NCI-H2081 (cell line): ENCODE results near the gene GRIN2A.

Experiments
- DNase-seq, 2 experiments: peaks; one replicate each; lab custom pipeline; 2025; lab: John Stamatoyannopoulos, UW

The GRIN2A gene

GRCh38 chr16:9852003-9852402, 330.2 kb downstream of the GRIN2A start:
- DNase-seq: no peak

DNA sequence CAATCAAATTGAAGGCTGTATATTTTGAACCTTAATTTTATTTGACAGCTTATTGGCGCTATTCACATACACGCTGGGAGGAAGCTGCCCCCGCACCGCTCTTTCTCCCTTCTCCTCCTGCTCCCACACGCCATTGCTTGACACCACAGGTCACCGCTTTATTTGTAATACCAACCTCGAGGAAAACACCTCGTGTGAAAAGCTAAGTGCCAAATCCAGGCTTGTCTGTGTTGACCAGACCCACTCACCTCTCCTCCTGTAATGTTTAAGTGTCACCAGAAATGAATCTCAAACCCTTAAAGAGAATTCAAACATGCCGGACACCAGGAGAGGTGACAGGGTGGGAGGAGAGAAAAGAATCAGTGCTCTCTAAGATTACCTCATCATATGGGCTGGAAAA, 331.4 kb downstream of the GRIN2A start:
- DNase-seq: no peak

DNA sequence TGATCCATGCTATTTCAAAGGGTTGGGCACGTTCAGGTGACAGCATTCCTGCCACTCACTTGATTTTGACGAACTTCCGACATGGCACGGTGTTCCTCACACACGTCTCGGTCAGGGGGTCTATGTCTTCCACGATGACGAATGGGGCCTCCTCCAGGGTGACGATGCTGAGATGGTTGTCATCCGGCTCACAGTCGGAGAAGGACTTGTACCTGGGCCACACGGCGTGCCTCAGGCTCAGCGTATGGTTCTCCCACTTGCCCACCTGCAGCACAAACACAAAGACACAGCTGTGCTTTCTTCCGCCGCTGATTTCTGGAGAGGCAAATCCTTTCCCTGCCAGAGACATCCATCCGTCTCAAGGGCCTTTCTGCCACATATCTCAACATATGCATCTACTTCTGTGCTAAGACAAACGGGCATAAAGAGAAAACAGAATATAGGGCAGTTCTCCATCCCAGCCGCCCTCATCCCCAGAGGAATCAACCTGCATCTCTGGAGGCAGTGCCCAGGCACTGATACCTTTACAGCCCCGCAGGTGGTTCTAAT, 332.5 kb downstream of the GRIN2A start:
- DNase-seq: no peak

DNA sequence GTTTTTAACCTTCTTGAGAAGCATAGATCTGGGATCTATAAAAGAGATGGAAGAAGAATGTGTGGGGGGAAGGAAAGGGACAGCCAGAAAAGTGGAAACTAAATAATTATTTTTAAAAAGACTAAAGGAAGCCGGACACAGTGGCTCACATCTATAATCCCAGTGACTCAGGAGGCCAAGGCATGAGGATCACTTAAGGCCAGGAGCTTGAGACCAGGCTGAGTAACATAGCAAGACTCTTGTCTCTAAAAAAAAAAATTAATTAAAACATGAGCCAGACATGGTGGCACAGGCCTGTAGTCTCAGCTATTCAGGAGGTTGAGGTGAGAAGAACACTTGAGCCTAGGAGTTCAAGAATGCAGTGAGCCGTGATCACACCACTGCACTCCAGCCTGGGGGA, 335.1 kb downstream of the GRIN2A start:
- no peak for DNase-seq

- DNase-seq: no peak
Measured at GRCh38 chr16:9846362-9847099, 335.7 kb downstream of the GRIN2A start.

DNA sequence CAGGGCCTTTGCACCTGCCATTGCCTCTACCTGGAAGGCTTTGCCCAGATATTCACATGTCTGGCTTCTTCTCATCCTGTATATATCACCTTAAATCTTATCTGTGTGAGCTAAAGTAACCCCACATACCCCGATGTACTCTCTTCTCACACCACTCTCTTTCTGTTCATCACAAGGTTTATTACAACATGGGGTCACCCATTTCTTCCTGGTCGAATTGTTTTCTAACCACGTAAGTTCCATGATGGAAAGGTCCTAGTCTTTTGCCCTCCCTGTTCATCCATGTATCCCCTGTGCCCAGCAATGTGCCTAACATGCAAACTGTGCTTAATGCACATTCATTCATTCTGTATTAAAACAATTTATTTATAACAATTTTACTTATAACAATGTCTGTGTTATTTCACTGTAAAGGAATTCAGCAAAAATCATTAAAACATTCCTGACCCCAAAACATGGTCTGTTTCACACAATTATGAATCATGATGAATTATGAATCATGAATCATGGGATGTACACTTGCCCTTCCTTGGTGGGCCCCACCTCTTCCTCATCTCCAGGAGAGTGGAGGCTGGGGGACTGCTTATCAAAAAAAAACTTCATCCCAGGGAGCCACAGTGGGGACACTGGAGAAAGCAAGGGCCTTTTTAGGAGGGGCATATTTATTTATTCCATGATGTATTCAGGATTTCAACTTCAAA, 336.4 kb downstream of the GRIN2A start:
- no peak for DNase-seq

DNA sequence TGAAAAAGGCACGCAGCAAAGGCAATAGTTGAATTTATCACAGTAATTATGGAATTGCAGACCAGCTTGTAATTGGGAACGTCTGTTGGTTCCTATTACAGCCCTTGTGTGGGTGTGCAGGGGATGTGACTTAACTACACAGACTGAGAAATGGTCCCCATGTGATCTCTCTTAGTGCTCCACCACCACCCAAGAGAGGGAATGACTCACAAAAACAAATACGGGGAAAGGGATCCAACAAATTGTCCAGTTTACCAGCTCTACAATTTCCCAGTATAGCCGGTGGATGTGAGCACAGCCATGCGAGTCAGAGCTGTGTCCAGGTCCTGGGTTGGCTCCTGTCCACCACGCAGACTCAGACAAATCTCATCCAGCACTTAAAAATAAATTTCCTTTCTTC, 337.9 kb downstream of the GRIN2A start:
- no peak for DNase-seq

DNA sequence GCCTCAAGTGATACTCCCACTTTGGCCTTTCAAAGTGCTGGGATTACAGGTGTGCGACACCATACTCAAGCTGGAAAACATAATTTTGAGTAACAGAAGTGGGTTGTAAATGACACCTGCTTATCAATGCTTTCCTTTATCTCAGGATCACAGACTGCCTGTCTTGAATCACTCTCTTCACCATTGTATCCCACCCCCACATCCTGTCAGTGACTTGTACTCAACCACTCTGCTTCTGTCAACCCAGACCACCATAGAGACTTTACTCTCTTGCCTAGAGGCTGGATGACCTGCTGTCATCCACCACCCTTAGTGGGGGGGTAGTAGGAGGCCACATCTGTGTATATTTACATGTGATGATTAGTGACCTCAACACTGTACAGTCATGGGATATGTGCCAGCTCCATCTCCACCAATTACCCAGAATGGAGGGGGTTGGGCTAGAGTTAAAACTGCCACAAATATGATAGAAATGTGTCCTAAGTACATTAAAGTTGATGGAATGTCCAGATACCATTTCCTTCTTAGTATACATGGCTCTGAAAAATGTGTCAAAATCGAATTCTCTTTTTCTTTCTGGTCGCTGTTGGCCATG, 338.7 kb downstream of the GRIN2A start:
- DNase-seq: no peak

DNA sequence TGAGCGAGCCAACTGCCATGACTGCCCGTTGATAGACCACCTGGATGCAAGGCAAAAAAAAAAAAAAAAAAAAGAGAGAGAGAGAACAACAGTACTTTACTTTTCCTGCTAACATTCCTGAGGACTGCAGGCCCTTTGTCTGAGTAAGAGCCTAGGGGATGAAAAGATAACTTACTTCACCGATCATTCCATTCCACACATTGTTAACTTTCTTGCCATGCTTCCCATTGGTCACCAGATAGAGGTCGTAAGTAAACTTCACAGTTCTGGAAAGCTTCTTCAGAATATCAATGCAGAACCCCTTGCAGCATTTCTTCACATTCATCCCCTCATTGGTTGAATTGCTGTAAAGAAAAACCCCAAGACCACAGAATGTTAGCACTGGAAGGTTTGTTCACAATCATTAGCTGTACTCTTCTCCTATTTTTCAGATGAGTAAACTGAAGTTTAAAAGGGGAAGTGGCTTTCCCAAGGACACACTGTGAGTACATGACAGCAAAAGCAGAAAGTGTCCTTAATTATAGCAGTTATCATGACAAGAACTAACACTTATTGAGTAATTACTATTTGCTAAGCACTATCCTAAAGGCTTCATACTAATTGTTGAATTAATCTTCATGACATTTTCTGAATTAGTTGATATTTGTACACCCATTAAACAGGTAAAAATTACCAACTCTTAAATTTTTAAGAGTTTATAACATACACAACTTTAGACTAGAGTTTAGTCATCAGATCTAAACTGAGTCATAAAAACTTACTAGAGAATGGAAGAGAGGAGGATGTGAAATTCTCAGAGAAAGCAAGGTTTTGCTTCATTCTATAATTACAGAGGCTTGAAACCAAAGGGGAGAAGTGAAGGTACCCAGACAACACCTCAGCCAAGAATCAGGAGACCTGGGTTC, 341.2 kb downstream of the GRIN2A start:
- no peak for DNase-seq

DNA sequence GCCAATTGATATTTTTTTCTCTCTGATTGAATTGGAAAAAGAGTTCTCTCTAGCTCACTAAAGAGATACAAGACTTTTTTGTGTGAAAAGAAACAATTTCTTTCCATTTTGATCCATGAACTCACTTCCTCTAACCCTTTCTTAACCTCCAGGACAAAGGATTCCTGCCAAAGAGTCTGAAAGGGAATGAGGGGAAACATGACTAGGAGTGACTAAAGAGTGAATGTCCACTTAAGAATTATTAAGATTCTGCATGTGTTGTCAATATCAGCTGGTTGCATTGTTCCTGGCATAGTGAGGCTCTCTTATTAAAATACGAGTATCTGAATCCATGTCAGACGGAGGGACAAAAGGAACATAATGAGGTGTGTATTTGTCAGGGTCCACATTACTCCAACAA, 344.7 kb downstream of the GRIN2A start:
- DNase-seq: no peak

GRCh38 chr16:9836118-9836736, 346.0 kb downstream of the GRIN2A start:
- no peak for DNase-seq

- DNase-seq: no peak
Measured at GRCh38 chr16:9827062-9827752, 355.0 kb downstream of the GRIN2A start.

- no peak for DNase-seq
Measured at GRCh38 chr16:9826656-9827055, 355.6 kb downstream of the GRIN2A start.

GRCh38 chr16:9824200-9825068, 357.8 kb downstream of the GRIN2A start:
- no peak for DNase-seq

DNA sequence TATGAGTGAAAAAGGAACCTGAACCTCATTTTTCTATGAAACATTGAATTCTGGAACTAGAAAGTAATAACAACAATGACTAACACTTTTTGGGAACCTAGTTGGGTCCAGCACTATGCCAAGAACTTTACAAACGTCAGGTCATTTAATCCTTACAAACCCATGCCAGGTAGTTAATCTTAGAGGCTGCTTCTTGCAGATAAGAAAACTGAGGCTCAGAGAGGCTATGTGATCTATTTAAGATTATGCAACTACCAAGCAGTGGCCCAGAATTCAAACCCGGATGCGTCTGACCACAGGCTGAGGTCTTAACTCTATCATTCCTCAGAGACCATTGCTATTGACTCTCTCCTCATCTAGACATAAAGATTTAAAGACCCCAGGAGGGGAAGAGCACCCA, 358.7 kb downstream of the GRIN2A start:
- DNase-seq: no peak

- no peak for DNase-seq
Measured at GRCh38 chr16:9821970-9822369, 360.3 kb downstream of the GRIN2A start.

DNA sequence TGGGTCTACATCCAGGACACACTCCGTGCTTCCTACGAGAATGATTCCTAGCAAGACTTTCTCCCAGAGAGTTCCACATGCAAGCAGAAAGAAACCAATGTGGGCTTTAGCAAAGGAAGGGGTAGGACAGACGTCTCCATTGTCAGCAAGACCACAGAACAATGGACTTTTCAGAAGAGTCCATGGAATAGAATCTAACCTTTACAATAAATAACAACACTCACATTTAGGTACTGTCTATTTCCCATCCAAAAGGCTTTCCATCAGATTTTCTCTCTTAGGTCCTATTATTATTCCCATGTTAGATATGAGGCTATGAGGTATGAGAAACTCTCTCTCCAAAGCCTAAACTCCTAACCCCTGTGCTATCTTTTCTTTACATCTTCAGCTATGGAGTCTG, 360.9 kb downstream of the GRIN2A start:
- DNase-seq: no peak

DNA sequence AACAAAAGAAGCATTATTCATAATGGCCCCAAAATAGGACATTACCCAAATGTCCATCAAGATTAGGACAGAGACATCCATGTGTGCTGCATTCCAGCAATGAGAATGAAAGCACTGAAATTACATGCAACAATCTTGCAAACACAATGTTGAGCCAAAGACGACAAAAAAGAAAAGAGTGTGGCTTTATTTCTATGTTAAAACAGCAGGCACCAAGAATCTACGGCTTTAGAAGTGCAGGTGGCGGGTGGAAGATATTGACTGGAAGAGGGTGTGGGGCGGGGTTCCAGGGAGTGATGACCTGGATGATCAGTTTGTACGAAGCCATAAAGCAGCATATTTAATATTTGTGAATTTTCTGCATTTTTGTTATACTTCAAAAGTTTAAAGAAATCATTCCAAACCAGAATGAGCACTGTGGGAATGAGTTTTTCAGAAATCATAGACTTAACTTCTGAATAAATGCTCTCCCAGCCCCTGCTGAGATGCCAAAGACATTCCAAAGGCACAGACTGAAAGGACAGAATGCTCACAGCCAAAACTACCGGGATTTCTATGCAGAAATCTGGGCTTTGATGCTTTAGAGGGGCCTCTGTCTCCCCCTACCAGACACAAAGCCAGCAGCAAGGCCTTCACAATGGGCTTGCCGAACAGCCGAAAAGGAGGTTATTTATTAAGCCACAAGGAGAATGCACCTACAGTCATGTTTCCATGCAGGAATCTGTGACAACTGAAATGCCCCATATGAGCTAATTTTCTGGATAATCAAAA, 361.6 kb downstream of the GRIN2A start:
- DNase-seq: no peak

DNA sequence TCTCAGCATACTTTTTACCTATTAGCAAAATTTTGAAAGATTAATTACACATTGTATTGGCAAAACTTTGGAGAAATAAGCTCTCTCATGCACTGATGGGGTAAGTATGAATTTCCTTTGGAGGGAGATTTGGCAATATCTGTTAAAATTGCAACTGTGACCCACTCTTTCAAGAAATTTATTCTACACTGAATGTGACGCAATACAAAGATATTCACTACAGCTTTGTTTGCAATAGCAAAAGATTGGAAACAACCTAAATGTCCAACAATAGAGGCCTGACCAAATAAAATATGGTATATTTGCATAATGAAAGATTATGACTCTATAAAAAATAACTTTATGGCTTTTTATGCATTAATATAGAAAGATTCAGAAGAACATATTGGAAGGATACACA, 363.5 kb downstream of the GRIN2A start:
- no peak for DNase-seq
